ENCODE measurements around the gene CAMTA2. TPM values are rescaled to one million over a fixed set of nuclear protein-coding genes. Genes with fewer than 3 reads are reported as not detected.

The CAMTA2 gene
- total RNA-seq, 1 donor from 2014 or later: 34.1 TPM

DNA sequence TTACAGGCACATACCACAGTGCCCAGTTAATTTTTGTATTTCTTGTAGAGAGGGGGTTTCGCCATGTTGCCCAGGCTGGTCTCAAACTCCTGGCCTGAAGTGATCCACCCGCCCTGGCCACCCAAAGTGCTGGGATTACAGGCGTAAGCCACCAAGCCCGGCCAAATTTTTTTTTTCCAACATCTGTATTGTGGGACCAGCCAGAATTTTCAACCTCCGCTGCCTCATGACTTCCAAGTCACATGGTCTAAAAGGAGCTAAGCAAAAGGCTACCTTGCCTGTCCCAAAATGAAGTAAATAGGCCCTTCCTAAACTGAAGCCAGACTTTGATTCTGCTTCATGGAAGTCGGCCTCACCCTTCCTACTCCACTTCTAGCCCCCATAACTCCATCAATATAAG, 15.6 kb downstream of the CAMTA2 start:
- Mint-ChIP-seq H3K9me3 (ENCODE audit: low read depth) (no peaks in the 10 kb centered on the region), H3K4me3 (ENCODE audit: low read depth) (no peak overlapping the region)

DNA sequence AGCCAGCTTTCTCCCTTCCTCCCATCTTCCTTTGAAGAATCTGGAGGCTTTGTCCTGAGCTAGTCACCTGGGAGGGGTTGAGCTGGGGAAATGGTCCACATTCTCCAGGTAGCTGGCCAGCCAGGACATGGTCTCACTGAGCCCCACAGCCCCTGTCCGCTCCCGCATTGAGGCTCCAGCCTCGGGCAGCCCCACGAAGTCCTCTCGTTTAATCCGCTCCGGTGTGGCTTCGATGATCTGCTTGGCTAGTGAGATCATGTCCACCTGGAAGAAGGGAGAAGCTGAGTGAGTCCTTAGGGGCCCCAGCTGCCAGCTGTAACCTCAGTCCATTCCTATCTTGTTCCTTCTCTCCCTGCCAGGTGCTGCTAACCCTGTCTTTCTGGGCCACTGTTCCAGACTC, 17.2 kb downstream of the CAMTA2 start:
- peak overlapping the region; percentile 54 for H3K4me3 Mint-ChIP-seq (ENCODE audit: low read depth)
- no peak for DNase-seq (ENCODE audit: low spot score, unreplicated experiment)
- no peaks in the 10 kb centered on the region for H3K9me3 Mint-ChIP-seq (ENCODE audit: low read depth)
- no peak overlapping the region for H3K27ac Mint-ChIP-seq
- H3K4me1 Mint-ChIP-seq (ENCODE audit: low read depth): peaks cover 23% of the 10 kb centered on the region
- TF ChIP-seq, protein P1, sequence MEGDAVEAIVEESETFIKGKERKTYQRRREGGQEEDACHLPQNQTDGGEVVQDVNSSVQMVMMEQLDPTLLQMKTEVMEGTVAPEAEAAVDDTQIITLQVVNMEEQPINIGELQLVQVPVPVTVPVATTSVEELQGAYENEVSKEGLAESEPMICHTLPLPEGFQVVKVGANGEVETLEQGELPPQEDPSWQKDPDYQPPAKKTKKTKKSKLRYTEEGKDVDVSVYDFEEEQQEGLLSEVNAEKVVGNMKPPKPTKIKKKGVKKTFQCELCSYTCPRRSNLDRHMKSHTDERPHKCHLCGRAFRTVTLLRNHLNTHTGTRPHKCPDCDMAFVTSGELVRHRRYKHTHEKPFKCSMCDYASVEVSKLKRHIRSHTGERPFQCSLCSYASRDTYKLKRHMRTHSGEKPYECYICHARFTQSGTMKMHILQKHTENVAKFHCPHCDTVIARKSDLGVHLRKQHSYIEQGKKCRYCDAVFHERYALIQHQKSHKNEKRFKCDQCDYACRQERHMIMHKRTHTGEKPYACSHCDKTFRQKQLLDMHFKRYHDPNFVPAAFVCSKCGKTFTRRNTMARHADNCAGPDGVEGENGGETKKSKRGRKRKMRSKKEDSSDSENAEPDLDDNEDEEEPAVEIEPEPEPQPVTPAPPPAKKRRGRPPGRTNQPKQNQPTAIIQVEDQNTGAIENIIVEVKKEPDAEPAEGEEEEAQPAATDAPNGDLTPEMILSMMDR (IDR thresholded peaks at IDR 0.05; ENCODE audit: unreplicated experiment): no peak
- peaks cover 4% of the 10 kb centered on the region for H3K27me3 Mint-ChIP-seq
- H3K36me3 Mint-ChIP-seq (ENCODE audit: insufficient read depth): peaks cover 22% of the 10 kb centered on the region

More for the DNA sequence above, 15.6 kb downstream of the CAMTA2 start:
- Mint-ChIP-seq H3K36me3 (ENCODE audit: insufficient read depth) (peaks cover 20% of the 10 kb centered on the region), H3K27ac (no peak overlapping the region), H3K27me3 (peaks cover 7% of the 10 kb centered on the region), H3K4me1 (ENCODE audit: low read depth) (peaks cover 17% of the 10 kb centered on the region)
- TF ChIP-seq, protein P1 (IDR thresholded peaks at IDR 0.05; ENCODE audit: unreplicated experiment): no peak
- DNase-seq (ENCODE audit: low spot score, unreplicated experiment): no peak

DNA sequence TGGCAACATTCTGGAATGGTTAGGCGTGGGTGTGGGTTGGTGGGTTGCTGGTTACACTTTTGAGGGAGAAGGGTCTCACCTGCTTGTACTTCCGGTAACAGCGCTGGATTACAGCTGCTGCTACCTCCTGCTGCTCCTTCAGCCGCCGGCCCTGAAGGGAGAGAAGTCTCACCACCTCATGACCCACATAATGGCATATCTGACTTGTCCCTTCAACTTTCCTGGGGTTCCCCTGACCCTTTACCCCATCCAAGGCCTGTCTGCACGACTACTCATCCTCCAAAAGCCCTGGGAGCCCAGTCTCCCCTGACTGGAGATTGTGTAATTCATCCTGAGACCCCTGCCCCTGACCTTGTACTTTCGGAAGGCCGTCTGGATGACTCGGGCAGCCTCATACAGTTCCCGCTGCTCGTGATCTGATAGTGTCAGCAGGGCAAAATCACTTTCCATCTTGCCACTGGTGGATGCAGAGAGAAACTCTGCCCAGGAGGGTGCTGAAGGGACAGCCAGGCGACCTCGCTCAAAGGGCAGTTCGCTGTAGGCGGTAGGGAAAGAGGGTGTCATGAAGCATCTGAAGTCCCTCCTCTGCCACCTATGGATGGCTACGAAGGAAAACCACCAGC, 17.8 kb downstream of the CAMTA2 start:
- Mint-ChIP-seq H3K27me3 (no peaks in the 10 kb centered on the region), H3K4me1 (ENCODE audit: low read depth) (peaks cover 23% of the 10 kb centered on the region), H3K36me3 (ENCODE audit: insufficient read depth) (peaks cover 19% of the 10 kb centered on the region), H3K9me3 (ENCODE audit: low read depth) (no peaks in the 10 kb centered on the region), H3K27ac (no peak overlapping the region), H3K4me3 (ENCODE audit: low read depth) (no peak overlapping the region)
- no peak for DNase-seq (ENCODE audit: low spot score, unreplicated experiment)
- TF ChIP-seq, protein P1 (IDR thresholded peaks at IDR 0.05; ENCODE audit: unreplicated experiment): no peak

DNA sequence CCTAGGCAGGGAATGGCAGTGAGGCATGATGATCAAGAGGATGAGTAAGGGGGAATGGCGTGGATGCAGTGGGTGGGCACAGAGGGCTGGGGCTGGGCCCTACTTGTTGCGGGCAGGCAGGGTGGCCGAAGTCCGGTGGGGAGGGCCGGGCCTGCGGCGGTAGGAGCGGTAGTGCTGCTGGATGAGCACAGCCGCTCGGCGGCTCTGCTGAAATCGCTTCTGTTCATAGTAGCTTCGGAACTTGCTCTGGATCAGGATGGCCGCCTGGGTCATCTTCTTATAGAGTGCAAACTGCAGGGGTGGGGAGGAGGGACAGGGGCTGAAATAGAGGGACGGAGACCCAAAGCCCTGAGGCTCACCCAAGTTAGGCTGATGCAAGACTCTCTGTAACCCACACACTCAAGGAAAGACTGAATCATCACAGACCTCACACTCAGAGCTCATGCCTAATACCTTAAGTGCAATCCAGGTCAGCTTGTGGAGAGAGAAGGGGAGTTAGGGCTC, 18.4 kb downstream of the CAMTA2 start:
- H3K4me1 Mint-ChIP-seq (ENCODE audit: low read depth): peaks cover 23% of the 10 kb centered on the region
- H3K9me3 Mint-ChIP-seq (ENCODE audit: low read depth): no peaks in the 10 kb centered on the region
- no peaks in the 10 kb centered on the region for H3K27me3 Mint-ChIP-seq
- DNase-seq (ENCODE audit: low spot score, unreplicated experiment): no peak
- peaks cover 17% of the 10 kb centered on the region for H3K36me3 Mint-ChIP-seq (ENCODE audit: insufficient read depth)
- TF ChIP-seq, protein P1 (IDR thresholded peaks at IDR 0.05; ENCODE audit: unreplicated experiment): no peak
- H3K27ac Mint-ChIP-seq: no peak overlapping the region
- H3K4me3 Mint-ChIP-seq (ENCODE audit: low read depth): no peak overlapping the region

DNA sequence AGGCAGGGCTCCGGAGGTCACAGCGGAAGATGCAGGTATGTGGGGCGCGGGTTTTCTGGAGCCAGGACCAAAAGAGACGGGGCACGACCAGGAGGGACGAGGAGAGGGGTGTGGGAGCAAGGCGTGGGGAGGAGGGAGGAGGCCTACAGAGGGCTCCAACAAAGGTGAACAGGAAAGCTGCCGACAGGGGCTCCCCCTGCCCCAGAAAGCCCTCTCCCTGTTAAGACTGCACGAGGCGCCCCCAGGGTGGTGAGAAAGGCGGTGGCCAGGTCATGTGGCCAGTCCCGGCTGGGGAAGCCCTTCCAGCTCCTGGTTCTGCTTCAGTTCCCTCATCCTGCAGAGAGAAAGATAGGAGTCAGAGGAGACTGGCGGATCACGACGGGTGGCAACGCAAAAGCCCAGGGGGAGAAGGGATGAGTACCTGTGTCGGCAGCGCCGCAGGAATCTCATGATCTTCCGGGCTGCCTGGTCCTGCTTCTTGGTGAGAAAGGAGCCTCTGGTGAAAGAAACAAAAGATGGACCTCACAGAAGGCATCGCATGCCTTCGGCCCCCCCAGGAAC, 18.9 kb downstream of the CAMTA2 start:
- Mint-ChIP-seq H3K4me1 (ENCODE audit: low read depth) (peaks cover 23% of the 10 kb centered on the region), H3K4me3 (ENCODE audit: low read depth) (no peak overlapping the region), H3K27ac (no peak overlapping the region), H3K27me3 (no peaks in the 10 kb centered on the region), H3K9me3 (ENCODE audit: low read depth) (no peaks in the 10 kb centered on the region), H3K36me3 (ENCODE audit: insufficient read depth) (peaks cover 15% of the 10 kb centered on the region)
- peak; percentile 28 for DNase-seq (ENCODE audit: low spot score, unreplicated experiment)
- TF ChIP-seq, protein P1 (IDR thresholded peaks at IDR 0.05; ENCODE audit: unreplicated experiment): no peak
